Spinal cord (tissue), 10 donors: Measurements from ENCODE around the gene NXPE2. TPM values are rescaled to one million over a fixed set of nuclear protein-coding genes. Genes with fewer than 3 reads are reported as not detected.
A peak's percentile ranks its signal among the peaks of the same experiment; 100 is the strongest.

Experiments
- DNase-seq, 6 donors: peaks; one replicate each; pipeline versions ENCODE4 v3.0.0 to v3.0.0-alpha.2; 2013 to 2015; ENCODE audit warnings: low spot score in 6 of 6, low read depth in 4 of 6
- H3K27ac ChIP-seq: one replicate; pipeline ENCODE4 v1.5.1; 2013; ENCODE audit warnings: low read depth, low read length, control low read depth
- H3K27me3 ChIP-seq: one replicate; pipeline ENCODE4 v1.6.1; 2013; ENCODE audit warnings: low read length; ENCODE audit not compliant: control insufficient read depth, insufficient read depth
- H3K36me3 ChIP-seq: one replicate; pipeline ENCODE4 v1.6.1; 2013; ENCODE audit warnings: low read length; ENCODE audit not compliant: control insufficient read depth, insufficient read depth
- H3K4me1 ChIP-seq: one replicate; pipeline ENCODE4 v1.6.1; 2013; ENCODE audit warnings: low read length; ENCODE audit not compliant: control insufficient read depth, insufficient read depth
- H3K4me3 ChIP-seq: one replicate; pipeline ENCODE4 v1.5.1; 2013; ENCODE audit warnings: low read depth, low read length, control low read depth
- H3K9me3 ChIP-seq: one replicate; pipeline ENCODE4 v1.6.1; 2013; ENCODE audit warnings: low read length; ENCODE audit not compliant: control insufficient read depth, insufficient read depth
- WGBS: methylation state at CpG from one replicate; pipeline ENCODE4 v1.1.5; 2013; ENCODE audit warnings: missing lambda C conversion rate; ENCODE audit not compliant: insufficient coverage; 5-methylcytosine and 5-hydroxymethylcytosine counted together
- polyA plus RNA-seq, 2 donors: library from polyadenylated mRNA; unstranded; fragments of 120-200 nt; gene quantifications; one replicate each; pipeline ENCODE4 v1.2.1, GENCODE V29; 2013; ENCODE audit not compliant: insufficient read length in 2 of 2
- total RNA-seq, 2 donors: library from RNA; depleted of rRNA in 1 of 2; stranded (reverse); fragments of 120-200 nt in 1 of 2; fragments of >200 nt in 1 of 2; gene quantifications; one replicate each; pipeline versions ENCODE4 v1.2.3 to v1.2.4, GENCODE V29; 2013 to 2014
- donor health status: healthy.

Gene NXPE2
- total and polyA plus RNA-seq, 4 donors, result 0.47 to 0.89 (median 0.52) TPM

- no peak overlapping the region for H3K27ac ChIP-seq
- no peak for DNase-seq
- H3K4me3 ChIP-seq, result no peak overlapping the region
- WGBS, result 80% methylated on average over 1 of the region's 1 CpG
- no peaks in the 10 kb centered on the region for H3K9me3 ChIP-seq
- H3K4me1 ChIP-seq, result no peaks in the 10 kb centered on the region
- no peaks in the 10 kb centered on the region for H3K27me3 ChIP-seq
- H3K36me3 ChIP-seq, result no peaks in the 10 kb centered on the region
Measured at GRCh38 chr11:114725623-114726022, 47.3 kb downstream of the NXPE2 start.

DNA sequence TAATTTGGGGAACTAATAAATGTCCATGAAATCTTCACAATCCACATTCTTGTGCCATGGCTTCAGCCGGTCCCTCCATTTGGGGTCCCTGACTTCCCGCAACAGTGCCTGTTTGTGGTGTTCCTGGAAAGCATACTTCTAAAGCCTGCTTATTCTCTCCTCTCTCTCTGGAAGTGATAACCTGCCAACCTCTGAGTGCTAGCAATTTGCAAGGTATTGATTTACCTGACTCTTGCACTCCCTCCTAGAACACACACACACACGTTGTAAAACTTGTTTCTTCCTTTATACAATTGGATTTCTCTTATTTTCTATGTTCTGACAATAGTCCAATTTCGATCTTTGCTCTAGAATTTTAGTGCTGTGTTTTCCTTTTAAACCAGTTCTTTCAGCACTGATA, 58.5 kb downstream of the NXPE2 start:
- Histone ChIP-seq H3K4me3 (no peak overlapping the region), H3K36me3 (no peaks in the 10 kb centered on the region), H3K27ac (no peak overlapping the region), H3K27me3 (no peaks in the 10 kb centered on the region), H3K9me3 (no peaks in the 10 kb centered on the region), H3K4me1 (no peaks in the 10 kb centered on the region)
- WGBS, result 82% methylated on average over 3 of the region's 4 CpGs
- no peak for DNase-seq

DNA sequence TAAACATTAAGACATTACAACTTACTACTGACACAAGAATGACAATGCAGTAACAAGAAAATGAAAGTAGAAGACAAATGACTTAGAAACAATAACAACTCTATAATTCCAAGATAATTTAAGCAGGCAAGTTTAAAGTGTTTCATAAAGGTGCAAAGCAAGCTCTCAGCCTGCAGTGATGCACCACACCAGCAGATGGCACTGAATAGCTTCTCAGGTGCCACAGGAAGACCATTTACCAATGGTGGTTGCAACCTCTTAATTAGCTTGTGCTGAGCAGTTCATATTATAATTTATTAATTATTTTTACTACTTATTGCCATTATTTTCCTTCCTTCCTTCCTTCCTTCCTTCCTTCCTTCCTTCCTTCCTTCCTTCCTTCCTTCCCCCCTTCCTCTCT, 60.6 kb downstream of the NXPE2 start:
- no peak overlapping the region for H3K27ac ChIP-seq
- no peaks in the 10 kb centered on the region for H3K27me3 ChIP-seq
- H3K36me3 ChIP-seq, result no peaks in the 10 kb centered on the region
- peak in 3 of 6 donors; percentile 23 to 77 (median 69) for DNase-seq
- no peaks in the 10 kb centered on the region for H3K4me1 ChIP-seq
- H3K4me3 ChIP-seq, result no peak overlapping the region
- no peaks in the 10 kb centered on the region for H3K9me3 ChIP-seq

DNA sequence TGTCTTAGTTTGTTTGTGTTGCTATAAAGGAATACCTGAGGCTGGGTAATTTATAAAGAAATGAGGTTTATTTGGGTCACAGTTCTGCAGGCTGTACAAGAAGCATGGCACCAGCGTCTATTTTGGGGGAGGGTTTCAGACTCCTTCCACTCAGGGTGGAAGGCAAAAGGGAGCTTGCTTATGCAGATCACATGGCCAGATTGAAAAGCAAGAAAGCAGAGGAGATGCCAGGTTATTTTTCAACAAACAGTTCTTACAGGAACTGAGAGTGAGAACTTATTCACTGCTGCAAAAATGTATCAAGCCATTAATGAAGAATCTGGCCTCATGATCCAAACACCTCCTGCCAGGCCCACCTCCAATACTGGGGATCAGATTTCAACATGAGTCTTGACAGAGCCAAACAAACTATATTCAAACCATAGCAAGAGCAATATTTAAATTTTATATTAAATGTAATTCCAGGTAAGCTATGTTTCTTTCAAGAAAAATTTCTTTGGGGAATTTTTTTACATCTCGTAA, 66.9 kb downstream of the NXPE2 start:
- H3K4me1 ChIP-seq, result no peaks in the 10 kb centered on the region
- no peak overlapping the region for H3K27ac ChIP-seq
- H3K4me3 ChIP-seq, result no peak overlapping the region
- WGBS, result no CpG with 5 or more reads among the region's 2 CpGs
- peak in 1 of 6 donors; percentile 1 for DNase-seq
- no peaks in the 10 kb centered on the region for H3K27me3 ChIP-seq
- no peaks in the 10 kb centered on the region for H3K36me3 ChIP-seq
- no peaks in the 10 kb centered on the region for H3K9me3 ChIP-seq

GRCh38 chr11:114746013-114746412, 67.7 kb downstream of the NXPE2 start:
- Histone ChIP-seq H3K4me1 (no peaks in the 10 kb centered on the region), H3K27ac (no peak overlapping the region), H3K27me3 (no peaks in the 10 kb centered on the region), H3K36me3 (no peaks in the 10 kb centered on the region), H3K4me3 (no peak overlapping the region), H3K9me3 (no peaks in the 10 kb centered on the region)
- no peak for DNase-seq
- WGBS, result no CpG with 5 or more reads among the region's 3 CpGs

Other genes with a start within 250 kb of the NXPE2 start
- 10 to 100 TPM; 69.2 to 76.1 TPM for gene REXO2, start 239.1 kb upstream of the NXPE2 start, total RNA-seq
- 10 to 100 TPM; 65.4 to 71.1 TPM for gene REXO2, start 239.1 kb upstream of the NXPE2 start, polyA plus RNA-seq
- not detected for gene NXPE1, start 118.6 kb upstream of the NXPE2 start, total RNA-seq
- not detected for gene NXPE1, start 118.6 kb upstream of the NXPE2 start, polyA plus RNA-seq
- not detected for gene NXPE4, start 82.7 kb upstream of the NXPE2 start, total RNA-seq
- gene NXPE4, start 82.7 kb upstream of the NXPE2 start, polyA plus RNA-seq, result under 1 TPM in 1 of 2 donors, not detected in 1; 0.12 TPM